KOPT-K1 (cell line): ENCODE data around the gene SYNDIG1L.

Experiments
- H3K27ac ChIP-seq: fragments of 200-600 bp; sonication (generic); 2 replicates; pipeline ENCODE4 v1.5.1; 2016; ENCODE audit warnings: antibody characterized with exemption, mild to moderate bottlenecking, low read depth, low read length; ENCODE audit not compliant: poor library complexity, severe bottlenecking
- H3K36me3 ChIP-seq: fragments of 200-600 bp; sonication (generic); 2 replicates; pipeline ENCODE4 v1.5.1; 2017; ENCODE audit warnings: antibody characterized with exemption, mild to moderate bottlenecking, low read length, moderate library complexity; ENCODE audit not compliant: insufficient read depth
- H3K9me3 ChIP-seq: fragments of 200-600 bp; sonication (generic); 2 replicates; pipeline ENCODE4 v1.5.1; 2017; ENCODE audit warnings: antibody characterized with exemption, low read length, mild to moderate bottlenecking; ENCODE audit not compliant: insufficient read depth, poor library complexity, severe bottlenecking

SYNDIG1L gene

GRCh38 chr14:74417201-74417600, 8.8 kb downstream of the SYNDIG1L start:
- H3K9me3 ChIP-seq, result no peaks in the 10 kb centered on the region
- H3K27ac ChIP-seq, result no peak overlapping the region
- H3K36me3 ChIP-seq, result no peaks in the 10 kb centered on the region

- Histone ChIP-seq H3K9me3 (no peaks in the 10 kb centered on the region), H3K27ac (no peak overlapping the region)
Measured at GRCh38 chr14:74415115-74415437, 10.9 kb downstream of the SYNDIG1L start.

GRCh38 chr14:74414403-74415114, 11.5 kb downstream of the SYNDIG1L start:
- no peaks in the 10 kb centered on the region for H3K36me3 ChIP-seq
- no peak overlapping the region for H3K27ac ChIP-seq
- H3K9me3 ChIP-seq, result no peaks in the 10 kb centered on the region

More at GRCh38 chr14:74415115-74415437, 10.9 kb downstream of the SYNDIG1L start:
- H3K36me3 ChIP-seq, result no peaks in the 10 kb centered on the region

- no peaks in the 10 kb centered on the region for H3K9me3 ChIP-seq
- H3K27ac ChIP-seq, result no peak overlapping the region
- no peaks in the 10 kb centered on the region for H3K36me3 ChIP-seq
Measured at GRCh38 chr14:74413627-74414026, 12.4 kb downstream of the SYNDIG1L start.

- Histone ChIP-seq H3K27ac (no peak overlapping the region), H3K9me3 (no peaks in the 10 kb centered on the region), H3K36me3 (no peaks in the 10 kb centered on the region)
Measured at GRCh38 chr14:74412753-74413152, 13.3 kb downstream of the SYNDIG1L start.

GRCh38 chr14:74411671-74412070, 14.3 kb downstream of the SYNDIG1L start:
- no peak overlapping the region for H3K27ac ChIP-seq
- H3K9me3 ChIP-seq, result no peaks in the 10 kb centered on the region
- H3K36me3 ChIP-seq, result no peaks in the 10 kb centered on the region

- no peak overlapping the region for H3K27ac ChIP-seq
- no peaks in the 10 kb centered on the region for H3K36me3 ChIP-seq
- no peaks in the 10 kb centered on the region for H3K9me3 ChIP-seq
Measured at GRCh38 chr14:74409441-74409840, 16.6 kb downstream of the SYNDIG1L start.

GRCh38 chr14:74408870-74409269, 17.1 kb downstream of the SYNDIG1L start:
- H3K36me3 ChIP-seq, result no peaks in the 10 kb centered on the region
- no peaks in the 10 kb centered on the region for H3K9me3 ChIP-seq
- H3K27ac ChIP-seq, result no peak overlapping the region

- Histone ChIP-seq H3K27ac (no peak overlapping the region), H3K9me3 (no peaks in the 10 kb centered on the region), H3K36me3 (no peaks in the 10 kb centered on the region)
Measured at GRCh38 chr14:74407801-74408154, 18.2 kb downstream of the SYNDIG1L start.

GRCh38 chr14:74407021-74407800, 18.8 kb downstream of the SYNDIG1L start:
- H3K27ac ChIP-seq, result no peak overlapping the region
- H3K9me3 ChIP-seq, result no peaks in the 10 kb centered on the region
- H3K36me3 ChIP-seq, result no peaks in the 10 kb centered on the region

- Histone ChIP-seq H3K36me3 (no peaks in the 10 kb centered on the region), H3K27ac (no peak overlapping the region), H3K9me3 (no peaks in the 10 kb centered on the region)
Measured at GRCh38 chr14:74405663-74406062, 20.3 kb downstream of the SYNDIG1L start.

- Histone ChIP-seq H3K36me3 (no peaks in the 10 kb centered on the region), H3K9me3 (no peaks in the 10 kb centered on the region)
Measured at GRCh38 chr14:74404435-74404834, 21.6 kb downstream of the SYNDIG1L start.

GRCh38 chr14:74403619-74404417, 22.2 kb downstream of the SYNDIG1L start:
- Histone ChIP-seq H3K36me3 (no peaks in the 10 kb centered on the region), H3K9me3 (no peaks in the 10 kb centered on the region)

More at GRCh38 chr14:74404435-74404834, 21.6 kb downstream of the SYNDIG1L start:
- H3K27ac ChIP-seq, result no peak overlapping the region

GRCh38 chr14:74402401-74403251, 23.4 kb downstream of the SYNDIG1L start:
- Histone ChIP-seq H3K27ac (no peak overlapping the region), H3K36me3 (no peaks in the 10 kb centered on the region), H3K9me3 (no peaks in the 10 kb centered on the region)

More at GRCh38 chr14:74403619-74404417, 22.2 kb downstream of the SYNDIG1L start:
- H3K27ac ChIP-seq, result no peak overlapping the region
